IgD-negative memory B cell (primary cell): ENCODE data around the gene HMCN2. TPM values are rescaled to one million over a fixed set of nuclear protein-coding genes. Genes with fewer than 3 reads are reported as not detected.

Experiments used
- H3K27ac Mint-ChIP-seq, 3 donors: one replicate each; pipeline ENCODE4 v1.8.0; 2020 to 2022; ENCODE audit warnings: mild to moderate bottlenecking in 3 of 3, mixed read lengths in 3 of 3, moderate library complexity in 1 of 3
- H3K27me3 Mint-ChIP-seq: one replicate; pipeline ENCODE4 v1.8.0; 2021; ENCODE audit warnings: mixed read lengths
- H3K36me3 Mint-ChIP-seq: one replicate; pipeline ENCODE4 v1.8.0; 2020; ENCODE audit warnings: mild to moderate bottlenecking, mixed read lengths
- H3K4me1 Mint-ChIP-seq, 3 donors: one replicate each; pipeline ENCODE4 v1.8.0; 2020 to 2022; ENCODE audit warnings: mixed read lengths in 3 of 3, mild to moderate bottlenecking in 1 of 3
- H3K4me3 Mint-ChIP-seq, 4 donors: one replicate each; pipeline ENCODE4 v1.8.0; 2020 to 2022; ENCODE audit warnings: mild to moderate bottlenecking in 4 of 4, mixed read lengths in 4 of 4, moderate library complexity in 3 of 4
- H3K9me3 Mint-ChIP-seq, 3 donors: one replicate each; pipeline ENCODE4 v1.8.0; 2020 to 2021; ENCODE audit warnings: mixed read lengths in 3 of 3, mild to moderate bottlenecking in 1 of 3
- polyA plus RNA-seq: library from polyadenylated mRNA; unstranded; fragments of 300-500 nt; fragmentation: Illumina TruSeq; gene quantifications from one replicate; pipeline ENCODE4 v1.2.3, GENCODE V29; 2021

Gene HMCN2
- polyA plus RNA-seq, 1 donor from 2014 or later = not detected

DNA sequence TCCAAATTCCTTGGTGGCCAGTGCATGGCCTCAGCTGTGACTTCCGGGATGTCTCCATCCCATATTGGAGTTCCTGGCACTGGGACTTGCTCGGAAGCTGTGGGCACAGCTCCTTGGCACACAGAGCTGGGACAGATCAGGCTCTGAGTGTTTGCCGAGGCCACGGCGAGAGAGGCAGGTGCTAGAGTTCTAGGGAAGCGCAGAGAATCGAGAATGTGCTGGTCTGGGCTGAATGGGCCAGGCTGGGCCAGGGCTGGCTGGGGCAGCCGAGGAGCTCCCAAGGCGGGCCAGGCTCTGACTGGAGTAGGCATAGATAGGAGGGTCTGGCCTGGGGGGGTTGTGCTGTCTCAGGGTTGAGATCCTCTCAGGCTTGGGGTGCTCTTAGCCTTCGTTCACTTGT lies 45.4 kb downstream of the HMCN2 start:
- H3K4me3 Mint-ChIP-seq = no peak overlapping the region
- peaks cover 0 to 2% (median 0%) of the 10 kb centered on the region in 3 donors for H3K4me1 Mint-ChIP-seq
- no peaks in the 10 kb centered on the region for H3K36me3 Mint-ChIP-seq
- peaks cover 11% of the 10 kb centered on the region for H3K27me3 Mint-ChIP-seq
- H3K27ac Mint-ChIP-seq = no peak overlapping the region
- peaks cover 0 to 3% (median 0%) of the 10 kb centered on the region in 3 donors for H3K9me3 Mint-ChIP-seq

DNA sequence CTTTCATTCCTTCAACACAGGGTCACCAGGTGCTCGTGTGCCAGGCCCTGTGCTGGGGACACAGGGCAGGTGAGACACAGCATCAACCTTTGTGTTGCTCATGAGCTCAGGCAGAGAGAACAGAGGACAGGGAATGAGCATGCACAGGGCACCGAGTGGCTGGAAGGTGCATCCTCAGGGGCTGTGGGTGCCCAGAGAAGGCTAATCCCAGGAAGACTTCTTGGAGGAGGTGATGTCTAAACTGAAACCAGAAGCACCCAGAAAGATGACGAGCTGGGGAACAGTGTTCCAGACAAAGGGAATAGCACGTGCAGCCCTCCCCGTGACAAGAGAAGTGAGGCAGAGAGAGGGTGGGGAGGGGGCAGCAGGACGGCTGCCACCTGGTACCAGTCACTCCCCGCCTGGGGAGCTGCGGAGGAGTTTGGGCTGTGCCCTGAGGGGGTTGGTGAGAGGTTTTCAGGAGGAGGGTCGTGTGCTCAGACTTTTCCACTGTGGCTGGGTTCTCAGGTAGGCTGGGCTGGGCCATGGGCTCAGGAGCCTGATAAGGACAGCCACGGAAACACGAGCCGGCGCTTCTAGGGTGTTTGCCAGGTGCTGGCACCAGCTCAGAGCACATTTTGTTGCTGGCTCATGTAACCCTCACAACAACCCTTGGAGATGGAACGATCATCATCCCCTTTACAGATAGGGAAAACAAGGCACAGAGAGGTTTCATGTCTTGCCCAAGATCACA lies 46.0 kb downstream of the HMCN2 start:
- no peak overlapping the region for H3K4me3 Mint-ChIP-seq
- no peak overlapping the region for H3K27ac Mint-ChIP-seq
- H3K36me3 Mint-ChIP-seq = no peaks in the 10 kb centered on the region
- H3K27me3 Mint-ChIP-seq = peaks cover 11% of the 10 kb centered on the region
- H3K9me3 Mint-ChIP-seq = peaks cover 0 to 3% (median 0%) of the 10 kb centered on the region in 3 donors
- peaks cover 0 to 2% (median 0%) of the 10 kb centered on the region in 3 donors for H3K4me1 Mint-ChIP-seq

DNA sequence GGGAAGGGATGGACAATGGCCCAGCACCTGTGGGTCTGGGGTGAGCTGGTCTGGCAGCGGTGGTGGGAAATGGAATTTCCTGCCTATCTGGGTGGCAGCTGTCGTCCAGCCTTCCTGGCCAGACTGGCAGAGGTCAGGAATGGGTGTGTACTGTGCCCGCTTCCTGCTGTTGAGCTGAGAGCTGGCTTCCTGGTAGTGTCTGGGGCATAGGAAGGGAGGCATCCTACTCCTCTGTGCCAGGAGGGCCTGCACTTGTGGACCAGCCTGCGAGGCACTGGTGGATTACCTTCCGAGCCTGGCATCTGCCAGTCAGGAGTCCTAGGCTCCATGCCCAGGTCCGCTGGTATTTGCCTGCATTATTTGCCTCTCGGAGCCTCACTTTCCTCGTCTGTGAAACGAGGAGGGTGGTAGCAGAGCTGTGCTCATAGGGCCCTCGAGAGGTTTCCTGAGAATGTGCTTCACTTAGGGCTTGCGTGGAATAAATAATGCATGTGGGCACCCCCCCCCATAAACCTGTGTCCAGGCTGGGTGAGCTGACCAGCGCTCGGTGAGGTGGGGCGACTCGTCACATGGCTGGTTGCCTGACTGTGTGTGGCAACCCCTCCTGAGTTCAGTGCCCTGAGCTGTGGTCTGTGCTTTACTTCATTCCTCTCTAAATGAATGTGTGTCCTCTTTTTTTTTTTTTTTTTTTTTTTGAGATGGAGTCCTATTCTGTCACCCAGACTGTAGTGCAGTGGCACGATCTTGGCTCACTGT lies 47.7 kb downstream of the HMCN2 start:
- Mint-ChIP-seq H3K9me3 (peaks cover 0 to 3% (median 0%) of the 10 kb centered on the region in 3 donors), H3K4me1 (peaks cover 0 to under 1% (median 0%) of the 10 kb centered on the region in 3 donors), H3K27ac (no peak overlapping the region), H3K4me3 (no peak overlapping the region), H3K36me3 (no peaks in the 10 kb centered on the region), H3K27me3 (peaks cover 16% of the 10 kb centered on the region)

DNA sequence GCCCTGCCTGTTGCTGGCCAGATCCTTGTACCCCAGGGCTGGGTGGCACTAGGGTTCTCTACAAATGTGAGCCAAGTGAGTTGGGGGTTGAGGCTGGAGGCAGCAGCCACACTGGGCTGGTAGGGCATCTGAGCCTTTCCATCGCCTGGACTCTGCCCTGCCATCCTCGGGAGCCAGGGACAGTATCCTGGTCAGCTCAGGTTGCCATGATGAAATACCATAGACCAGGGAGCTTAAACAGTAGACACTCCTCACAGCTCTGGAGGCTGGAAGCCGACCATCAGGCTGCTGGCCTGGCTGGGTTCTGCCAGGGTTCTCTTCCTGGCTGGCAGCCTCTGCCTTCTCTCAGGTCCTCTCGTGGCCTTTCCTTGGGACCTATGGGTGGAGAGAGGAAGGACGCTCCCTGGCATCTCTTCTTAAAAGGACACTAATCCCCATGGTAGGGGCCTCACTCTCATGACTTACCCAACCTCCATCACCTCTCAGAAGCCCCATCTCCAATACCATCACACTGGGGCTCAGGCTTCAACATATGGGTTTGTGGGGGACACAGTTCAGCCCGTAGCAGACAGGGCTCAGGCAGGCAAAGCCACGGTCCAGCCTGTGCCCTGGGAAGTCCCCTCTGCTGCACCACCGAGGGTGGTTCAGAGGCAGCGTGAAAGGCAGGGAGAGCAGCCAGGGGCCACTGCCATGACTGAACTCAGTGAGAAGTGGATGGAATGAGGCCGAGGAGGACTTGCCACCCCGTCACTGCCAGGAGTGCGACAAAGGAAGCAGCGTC lies 50.1 kb downstream of the HMCN2 start:
- Mint-ChIP-seq H3K27ac (no peak overlapping the region), H3K4me1 (peaks cover 0 to 2% (median 0%) of the 10 kb centered on the region in 3 donors), H3K9me3 (no peaks in the 10 kb centered on the region), H3K27me3 (peaks cover 23% of the 10 kb centered on the region), H3K4me3 (no peak overlapping the region), H3K36me3 (no peaks in the 10 kb centered on the region)

DNA sequence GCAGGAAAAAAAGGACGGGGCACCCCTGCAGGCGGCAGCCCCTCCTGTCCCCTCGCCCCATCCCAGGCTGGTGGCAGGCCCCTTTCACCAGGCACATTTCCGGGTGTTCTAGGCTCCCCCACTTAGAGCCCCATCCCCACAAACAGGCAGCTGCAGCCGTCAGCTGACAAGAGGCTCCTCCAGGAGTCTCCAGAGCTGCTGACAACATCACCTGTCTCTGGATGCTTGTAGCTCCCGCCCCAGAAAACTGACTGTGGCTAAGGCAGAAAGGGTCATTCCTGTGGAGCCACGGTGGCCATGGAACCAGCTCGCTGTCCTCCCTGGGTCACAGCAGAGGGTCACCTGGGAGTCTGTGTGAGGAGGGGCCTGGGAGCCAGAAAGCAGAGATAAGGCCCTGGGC lies 50.9 kb downstream of the HMCN2 start:
- no peak overlapping the region for H3K4me3 Mint-ChIP-seq
- H3K27me3 Mint-ChIP-seq = peaks cover 28% of the 10 kb centered on the region
- H3K36me3 Mint-ChIP-seq = no peaks in the 10 kb centered on the region
- no peaks in the 10 kb centered on the region for H3K9me3 Mint-ChIP-seq
- no peak overlapping the region for H3K27ac Mint-ChIP-seq
- peaks cover 0 to 2% (median 0%) of the 10 kb centered on the region in 3 donors for H3K4me1 Mint-ChIP-seq

DNA sequence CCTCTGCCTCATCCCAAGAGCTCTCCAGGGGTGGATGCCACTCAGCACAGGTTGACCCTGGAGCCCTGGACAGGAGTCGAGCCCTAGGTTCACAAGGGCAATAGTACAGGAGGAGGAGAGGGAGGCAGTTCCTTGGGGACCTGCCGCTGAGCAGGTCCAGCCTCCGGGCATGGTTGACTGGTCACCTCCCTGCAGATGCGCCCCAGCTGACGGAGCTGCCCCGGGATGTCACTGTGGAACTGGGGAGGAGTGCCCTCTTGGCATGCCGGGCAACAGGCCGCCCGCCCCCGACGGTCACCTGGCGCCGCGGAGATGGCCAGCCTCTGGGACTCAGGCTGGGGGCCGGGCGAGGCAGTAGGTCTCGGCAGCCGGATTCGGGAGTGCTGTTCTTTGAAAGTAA lies 53.7 kb downstream of the HMCN2 start:
- no peak overlapping the region for H3K27ac Mint-ChIP-seq
- no peak overlapping the region for H3K4me3 Mint-ChIP-seq
- H3K27me3 Mint-ChIP-seq = peaks cover 36% of the 10 kb centered on the region
- H3K9me3 Mint-ChIP-seq = no peaks in the 10 kb centered on the region
- no peaks in the 10 kb centered on the region for H3K36me3 Mint-ChIP-seq
- peaks cover 0 to 2% (median 0%) of the 10 kb centered on the region in 3 donors for H3K4me1 Mint-ChIP-seq

DNA sequence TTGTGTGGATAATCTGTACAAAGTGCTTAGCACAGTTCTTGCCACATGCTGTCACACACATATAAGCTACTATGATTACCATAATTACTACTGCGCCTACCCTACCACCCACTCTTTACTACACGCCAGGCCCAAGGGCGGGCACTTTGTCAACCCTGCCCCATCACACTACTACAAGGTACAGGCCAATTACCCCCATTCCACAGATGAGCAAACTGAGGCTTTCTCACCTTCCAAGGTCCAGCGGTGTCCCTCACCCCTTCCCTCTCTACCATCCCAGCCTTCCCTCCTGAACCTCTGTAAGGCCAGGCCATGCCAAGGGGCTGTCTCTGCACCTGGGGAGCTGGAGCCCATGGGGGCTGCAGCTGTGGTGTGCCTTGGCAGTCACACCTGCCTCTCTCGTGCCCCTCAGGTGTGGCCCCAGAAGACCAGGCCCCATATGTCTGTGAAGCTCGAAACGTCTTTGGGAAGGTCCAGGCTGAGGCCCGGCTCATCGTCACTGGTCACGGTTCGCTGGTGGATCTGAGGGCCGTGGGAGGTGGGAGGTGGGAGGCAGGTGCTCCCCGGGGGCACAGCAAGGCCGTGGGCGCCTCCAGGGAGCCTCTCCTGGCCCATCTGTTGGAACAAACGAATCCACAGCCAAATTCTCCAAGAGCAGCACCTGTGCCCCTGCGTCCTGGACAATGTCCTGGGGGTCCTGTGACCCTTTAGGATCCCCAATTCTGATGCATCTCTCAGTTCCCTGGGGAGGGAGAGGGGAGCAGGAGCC lies 54.6 kb downstream of the HMCN2 start:
- Mint-ChIP-seq H3K36me3 (no peaks in the 10 kb centered on the region), H3K27me3 (peaks cover 39% of the 10 kb centered on the region), H3K27ac (no peak overlapping the region), H3K9me3 (no peaks in the 10 kb centered on the region), H3K4me1 (peaks cover 0 to 2% (median 0%) of the 10 kb centered on the region in 3 donors), H3K4me3 (no peak overlapping the region)

DNA sequence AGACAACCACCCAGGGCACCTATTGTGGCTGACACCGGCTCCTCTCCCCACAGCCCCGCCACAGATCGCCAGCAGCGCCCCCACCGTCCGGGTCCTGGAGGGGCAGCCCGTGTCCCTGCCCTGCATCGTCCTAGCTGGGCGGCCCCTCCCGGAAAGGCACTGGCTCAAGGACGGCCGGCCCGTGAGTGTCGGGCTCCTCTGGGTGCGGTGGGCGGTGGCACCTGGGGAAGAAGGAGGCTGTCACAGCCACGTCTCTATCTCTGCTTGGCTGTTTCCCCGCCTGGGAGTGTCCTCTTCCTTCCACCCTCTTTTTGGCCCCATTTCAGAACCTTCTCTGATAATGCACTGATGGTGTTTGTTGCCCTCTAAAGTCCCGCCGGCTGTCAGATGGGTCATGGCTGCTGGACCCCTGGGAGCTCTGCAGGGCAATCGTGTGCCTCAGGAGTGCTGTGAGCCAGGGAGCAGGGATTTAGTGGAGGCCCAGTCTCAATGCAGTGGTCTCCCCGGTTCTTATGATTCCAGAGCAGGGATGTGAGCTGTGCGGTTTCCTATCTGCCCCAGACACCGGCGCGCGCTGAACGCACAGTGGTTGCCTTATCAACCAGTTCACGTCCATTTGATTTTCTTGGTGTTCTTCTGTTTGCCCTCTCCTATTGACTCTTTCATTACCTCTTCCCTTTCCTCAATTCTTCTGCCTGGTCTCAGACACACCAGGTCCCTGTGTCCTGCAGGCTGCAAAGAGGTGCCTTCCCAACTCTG lies 55.3 kb downstream of the HMCN2 start:
- Mint-ChIP-seq H3K27ac (no peak overlapping the region), H3K36me3 (no peaks in the 10 kb centered on the region), H3K27me3 (peaks cover 43% of the 10 kb centered on the region), H3K9me3 (no peaks in the 10 kb centered on the region), H3K4me1 (peaks cover 0 to 2% (median 0%) of the 10 kb centered on the region in 3 donors), H3K4me3 (peak overlapping the region in 1 of 4 donors; percentile 42)

DNA sequence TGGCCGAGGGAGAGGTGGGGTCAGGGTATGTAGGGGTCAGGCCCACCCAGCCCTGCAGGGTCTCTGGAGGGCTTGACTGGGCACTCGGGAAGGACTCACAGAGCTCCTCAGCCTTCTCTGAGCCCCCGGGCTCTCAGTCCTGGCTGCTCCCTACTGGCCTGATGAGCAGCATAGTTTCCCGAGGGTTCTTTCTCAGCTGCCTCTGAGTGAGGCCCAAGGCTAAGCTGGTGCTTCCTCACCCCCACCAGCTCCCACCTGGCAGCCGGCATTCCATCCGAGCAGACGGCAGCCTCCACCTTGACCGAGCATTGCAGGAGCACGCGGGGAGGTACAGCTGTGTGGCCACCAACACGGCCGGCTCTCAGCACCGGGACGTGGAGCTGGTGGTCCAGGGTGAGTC lies 56.0 kb downstream of the HMCN2 start:
- no peak overlapping the region for H3K27ac Mint-ChIP-seq
- H3K9me3 Mint-ChIP-seq = no peaks in the 10 kb centered on the region
- no peak overlapping the region for H3K4me3 Mint-ChIP-seq
- H3K27me3 Mint-ChIP-seq = peaks cover 41% of the 10 kb centered on the region
- peaks cover 0 to 2% (median 0%) of the 10 kb centered on the region in 3 donors for H3K4me1 Mint-ChIP-seq
- no peaks in the 10 kb centered on the region for H3K36me3 Mint-ChIP-seq

DNA sequence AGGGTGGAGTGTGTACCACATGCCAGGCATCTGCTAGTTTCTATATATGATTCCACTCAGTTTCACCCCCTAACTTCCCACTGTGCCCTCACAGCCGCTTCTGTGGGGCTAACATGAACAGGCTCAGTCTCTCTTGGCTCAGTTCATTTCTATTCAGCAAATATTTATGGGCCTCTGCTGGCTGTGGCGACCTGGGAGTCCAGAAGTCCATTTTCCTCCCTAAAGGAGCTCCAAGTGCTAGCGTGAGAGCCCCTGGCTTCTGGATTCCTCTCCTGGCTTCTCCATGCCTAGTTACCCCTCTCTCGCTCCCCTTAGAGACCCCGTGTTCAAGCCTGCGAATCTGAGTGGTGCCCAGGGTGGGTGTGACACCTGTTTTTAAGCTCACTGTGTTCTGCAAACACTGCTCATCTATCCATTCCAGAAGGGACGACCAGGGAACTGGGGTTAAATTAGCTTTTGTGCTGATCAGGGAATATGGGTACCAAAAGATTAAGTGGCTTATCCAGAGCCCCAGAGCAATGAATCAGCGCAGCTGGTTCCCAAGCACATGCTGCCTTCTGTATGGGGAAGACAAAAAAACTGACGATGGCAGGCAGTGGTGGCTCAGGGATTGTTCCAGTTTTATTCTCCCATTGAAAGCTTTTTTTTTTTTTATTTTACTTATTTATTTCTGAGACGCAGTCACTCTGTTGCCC lies 57.6 kb downstream of the HMCN2 start:
- Mint-ChIP-seq H3K4me1 (peaks cover 0 to 2% (median 0%) of the 10 kb centered on the region in 3 donors), H3K4me3 (no peak overlapping the region), H3K27ac (no peak overlapping the region), H3K9me3 (no peaks in the 10 kb centered on the region), H3K36me3 (no peaks in the 10 kb centered on the region), H3K27me3 (peaks cover 32% of the 10 kb centered on the region)

DNA sequence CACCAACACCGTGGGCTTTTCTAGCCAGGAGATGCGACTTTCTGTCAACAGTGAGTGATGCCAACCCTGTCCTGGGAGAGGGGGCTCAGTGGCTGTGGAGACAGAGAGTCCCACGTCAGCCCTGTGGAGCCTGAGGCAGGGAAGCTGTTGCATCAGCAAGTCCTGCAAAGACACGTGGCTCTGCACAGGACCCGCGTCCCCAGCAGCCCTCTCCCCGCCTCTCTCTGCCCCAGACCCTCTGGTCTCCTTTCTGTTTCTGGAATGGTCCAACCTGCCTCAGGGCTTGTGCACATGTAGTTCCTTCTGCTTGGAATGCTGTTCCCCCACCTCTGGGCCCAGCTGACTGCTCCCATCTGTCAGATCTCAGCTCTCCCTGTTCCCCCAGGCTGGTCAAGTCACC lies 60.4 kb downstream of the HMCN2 start:
- Mint-ChIP-seq H3K36me3 (no peaks in the 10 kb centered on the region), H3K27ac (peak overlapping the region in 1 of 3 donors; percentile 53), H3K4me3 (no peak overlapping the region), H3K9me3 (no peaks in the 10 kb centered on the region), H3K4me1 (no peaks in the 10 kb centered on the region), H3K27me3 (peaks cover 36% of the 10 kb centered on the region)

DNA sequence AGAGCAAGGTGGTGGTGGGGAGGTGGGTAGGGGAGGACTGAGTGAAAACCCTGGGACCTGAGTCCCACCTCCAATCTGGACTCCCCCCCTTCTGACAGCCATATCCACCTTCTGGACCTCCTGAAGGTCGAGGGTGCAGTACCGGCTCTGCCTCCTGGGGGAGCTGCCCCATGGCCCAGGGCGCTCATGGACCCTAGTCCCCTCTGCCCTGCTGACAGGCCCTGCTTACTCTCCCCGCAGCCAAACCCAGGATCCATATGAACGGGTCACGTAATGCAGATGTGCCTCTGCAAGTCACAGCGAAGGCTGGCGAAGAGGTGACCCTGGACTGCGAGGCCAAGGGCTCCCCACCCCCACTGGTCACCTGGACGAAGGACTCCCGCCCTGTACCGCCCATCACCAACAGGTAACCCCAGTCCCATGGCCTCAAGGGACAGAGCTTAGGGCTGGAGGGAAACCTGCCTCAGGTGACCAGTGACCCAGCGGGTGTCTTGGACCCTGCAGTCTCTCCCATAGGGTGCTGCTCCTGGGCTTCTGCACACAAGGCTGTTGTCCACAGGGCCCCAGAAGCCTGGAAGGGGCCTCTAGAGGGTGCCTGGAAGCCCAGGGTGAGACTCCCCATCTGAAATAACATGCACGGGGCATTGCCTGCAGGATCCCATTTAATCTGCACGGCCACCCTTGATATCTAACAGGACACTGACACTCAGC lies 61.7 kb downstream of the HMCN2 start:
- H3K4me3 Mint-ChIP-seq = peak overlapping the region in 1 of 4 donors; percentile 28

DNA sequence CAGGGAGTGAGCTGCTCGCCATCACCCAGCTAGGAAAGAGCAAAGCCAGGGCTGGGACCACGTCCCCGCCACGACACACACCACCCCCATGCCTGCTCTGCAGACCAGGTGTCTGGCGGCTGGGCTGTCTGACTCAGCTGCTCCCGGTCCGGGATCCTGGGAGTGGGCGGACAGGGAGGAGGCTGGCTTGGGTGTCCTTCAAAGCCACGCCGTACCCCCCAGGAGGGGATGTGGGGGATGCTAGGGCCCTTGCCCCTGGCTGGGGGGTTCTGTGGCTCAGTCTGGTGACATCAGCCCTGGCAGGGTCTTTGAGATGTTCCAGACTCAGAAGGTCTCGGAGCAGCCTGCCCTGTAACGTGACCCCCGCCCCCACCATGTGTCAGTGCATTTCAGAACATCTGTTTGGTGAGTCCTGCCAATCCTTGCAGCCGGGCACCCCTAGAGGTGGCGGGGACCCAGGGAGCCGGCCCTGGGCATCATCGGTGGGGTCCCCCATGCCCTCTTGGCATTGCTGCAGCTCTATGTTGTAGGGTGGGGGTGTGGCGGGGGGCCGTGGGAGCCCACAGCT lies 62.3 kb downstream of the HMCN2 start:
- H3K9me3 Mint-ChIP-seq = no peaks in the 10 kb centered on the region
- H3K4me1 Mint-ChIP-seq = no peaks in the 10 kb centered on the region
- H3K36me3 Mint-ChIP-seq = no peaks in the 10 kb centered on the region
- peak overlapping the region in 1 of 4 donors; percentile 28 for H3K4me3 Mint-ChIP-seq
- peaks cover 33% of the 10 kb centered on the region for H3K27me3 Mint-ChIP-seq
- no peak overlapping the region for H3K27ac Mint-ChIP-seq

More for the DNA sequence above, 61.7 kb downstream of the HMCN2 start:
- Mint-ChIP-seq H3K36me3 (no peaks in the 10 kb centered on the region), H3K27me3 (peaks cover 29% of the 10 kb centered on the region), H3K9me3 (no peaks in the 10 kb centered on the region), H3K27ac (no peak overlapping the region), H3K4me1 (no peaks in the 10 kb centered on the region)
